Neural cell (in vitro differentiated cells): ENCODE measurements around the gene PCSK1N. TPM values are rescaled to one million over a fixed set of nuclear protein-coding genes. Genes with fewer than 3 reads are reported as not detected.

Source experiments
- H2AFZ ChIP-seq: fragments of 200-600, 300-800 bp; sonication (generic), shearing (Covaris generic); 2 replicates; pipeline ENCODE4 v1.6.0; 2014; ENCODE audit warnings: low read depth, mild to moderate bottlenecking, antibody characterized with exemption, low read length, moderate library complexity
- H3F3A ChIP-seq: fragments of 200-600 bp; shearing (Covaris generic); 2 replicates; pipeline ENCODE4 v1.6.1; 2016; ENCODE audit warnings: mild to moderate bottlenecking, moderate library complexity, mixed read lengths, antibody characterized with exemption, low read length; ENCODE audit not compliant: insufficient read depth, poor library complexity, severe bottlenecking
- H3K27ac ChIP-seq: fragments of 200-600, 300-800 bp; sonication (generic), shearing (Covaris generic); 2 replicates; pipeline ENCODE4 v1.5.1; 2014; ENCODE audit warnings: mild to moderate bottlenecking, low read length, moderate library complexity
- H3K27me3 ChIP-seq: fragments of 300-800, 200-600 bp; sonication (generic), shearing (Covaris generic); 2 replicates; pipeline ENCODE4 v1.6.0; 2014; ENCODE audit warnings: mild to moderate bottlenecking, low read depth, low read length, moderate library complexity; ENCODE audit not compliant: insufficient read depth
- H3K36me3 ChIP-seq: fragments of 300-800, 200-600 bp; sonication (generic), shearing (Covaris generic); 2 replicates; pipeline ENCODE4 v1.5.1; 2014; ENCODE audit warnings: mild to moderate bottlenecking, antibody characterized with exemption, low read length, moderate library complexity; ENCODE audit not compliant: insufficient read depth
- H3K4me2 ChIP-seq: fragments of 300-800, 200-600 bp; sonication (generic), shearing (Covaris generic); 2 replicates; pipeline ENCODE4 v1.6.0; 2014; ENCODE audit warnings: mild to moderate bottlenecking, low read length
- H3K4me3 ChIP-seq: fragments of 300-800, 200-600 bp; sonication (generic), shearing (Covaris generic); 2 replicates; pipeline ENCODE4 v1.5.1; 2014; ENCODE audit warnings: mild to moderate bottlenecking, low read length, moderate library complexity
- H3K79me2 ChIP-seq: fragments of 200-600 bp; shearing (Covaris generic); replicated peaks from 2 replicates; pipeline ENCODE4 v1.6.0; 2014; ENCODE audit warnings: mild to moderate bottlenecking, low read length, moderate library complexity; ENCODE audit not compliant: insufficient read depth
- H3K9ac ChIP-seq: fragments of 300-800, 200-600 bp; sonication (generic), shearing (Covaris generic); 2 replicates; pipeline ENCODE4 v1.6.1; 2016; ENCODE audit warnings: mild to moderate bottlenecking, low read length, mixed read lengths
- H3K9me2 ChIP-seq: fragments of 200-600 bp; shearing (Covaris generic); 2 replicates; pipeline ENCODE4 v1.6.1; 2016; ENCODE audit warnings: mild to moderate bottlenecking, low read length, mixed read lengths; ENCODE audit not compliant: insufficient read depth
- H3K9me3 ChIP-seq: fragments of 200-600, 300-800 bp; sonication (generic), shearing (Covaris generic); 2 replicates; pipeline ENCODE4 v1.6.1; 2016; ENCODE audit warnings: mild to moderate bottlenecking, mixed run types, low read length, moderate library complexity, mixed read lengths
- H4K20me1 ChIP-seq: fragments of 200-600 bp; shearing (Covaris generic); 2 replicates; pipeline ENCODE4 v1.6.1; 2016; ENCODE audit warnings: mild to moderate bottlenecking, mixed run types; ENCODE audit not compliant: insufficient read depth
- EP300 ChIP-seq: fragments of 450-650 bp; conservative IDR thresholded peaks from 2 replicates; pipeline ENCODE4 v1.6.1; 2014; ENCODE audit warnings: antibody characterized with exemption, mild to moderate bottlenecking, moderate library complexity; ENCODE audit not compliant: poor library complexity, severe bottlenecking
- EZH2 ChIP-seq: fragments of 200-600, 300-800 bp; shearing (Covaris generic), sonication (generic); IDR thresholded peaks from 2 replicates; pipeline ENCODE4 v1.6.1; 2014; ENCODE audit warnings: antibody characterized with exemption, low read length, borderline replicate concordance, mild to moderate bottlenecking; ENCODE audit not compliant: insufficient read depth, poor library complexity, severe bottlenecking
- MXI1 ChIP-seq: fragments of 450-650 bp; conservative IDR thresholded peaks from 2 replicates; pipeline ENCODE4 v1.6.1; 2014; ENCODE audit warnings: antibody characterized with exemption, mild to moderate bottlenecking; ENCODE audit not compliant: poor library complexity, severe bottlenecking
- POLR2AphosphoS5 ChIP-seq: IDR thresholded peaks from 2 replicates; pipeline ENCODE4 v1.6.1; 2012
- RAD21 ChIP-seq: fragments of 450-650 bp; conservative IDR thresholded peaks from 2 replicates; pipeline ENCODE4 v1.6.1; 2014; ENCODE audit warnings: antibody characterized with exemption, mild to moderate bottlenecking, moderate library complexity
- REST ChIP-seq: IDR thresholded peaks from 2 replicates; pipeline ENCODE4 v1.6.1; 2012; ENCODE audit warnings: borderline replicate concordance
- SMC3 ChIP-seq: fragments of 450-650 bp; conservative IDR thresholded peaks from 2 replicates; pipeline ENCODE4 v1.6.1; 2014; ENCODE audit warnings: antibody characterized with exemption, mild to moderate bottlenecking, moderate library complexity; ENCODE audit not compliant: poor library complexity
- TAF1 ChIP-seq: IDR thresholded peaks from 2 replicates; pipeline ENCODE4 v1.6.1; 2012; ENCODE audit warnings: low read depth
- polyA plus RNA-seq: library from polyadenylated mRNA; depleted of rRNA; stranded (reverse); fragments of >200 nt; gene quantifications from 2 replicates; pipeline ENCODE4 v1.2.3, GENCODE V29; 2014
- TF ChIP-seq, protein P1 (sequence below): fragments of 450-650 bp; IDR thresholded peaks from 2 replicates; pipeline ENCODE4 v1.5.1; 2014; ENCODE audit warnings: antibody characterized with exemption, mild to moderate bottlenecking, moderate library complexity; ENCODE audit not compliant: poor library complexity, severe bottlenecking

PCSK1N gene
- polyA plus RNA-seq, 1 donor from 2014 or later = 232 TPM

DNA sequence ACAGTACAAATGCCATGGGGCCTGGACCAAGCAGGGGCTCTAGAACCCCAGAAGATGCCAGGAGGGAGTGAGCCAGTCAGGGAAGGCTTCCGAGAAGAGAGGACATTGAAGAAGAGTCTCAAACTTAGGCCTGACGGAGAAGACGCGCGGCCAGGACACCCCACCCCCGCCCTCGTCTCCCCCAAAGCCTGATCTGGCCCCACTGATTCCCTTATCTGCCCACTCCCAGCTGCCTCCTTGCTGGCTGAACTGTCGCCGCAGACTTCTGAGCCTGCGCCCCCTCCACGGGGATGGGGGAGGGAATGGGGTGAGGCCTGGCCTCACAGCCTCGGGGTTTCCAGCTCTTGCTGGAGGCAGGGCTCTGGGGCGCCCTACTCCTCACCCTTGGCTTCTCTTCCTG is 52.6 kb downstream of the PCSK1N start:
- Histone ChIP-seq H4K20me1 (no peaks in the 10 kb centered on the region), H3K36me3 (no peaks in the 10 kb centered on the region)

GRCh38 chrX:48782216-48782615 is 53.2 kb downstream of the PCSK1N start:
- no peak overlapping the region for H3K4me3 ChIP-seq
- no peaks in the 10 kb centered on the region for H3K9me3 ChIP-seq
- no peaks in the 10 kb centered on the region for H3K36me3 ChIP-seq
- no peak overlapping the region for H3K27ac ChIP-seq
- H3K79me2 ChIP-seq = no peaks in the 10 kb centered on the region
- no peaks in the 10 kb centered on the region for H3F3A ChIP-seq
- H3K9ac ChIP-seq = no peak overlapping the region
- no peaks in the 10 kb centered on the region for H3K9me2 ChIP-seq
- no peaks in the 10 kb centered on the region for H3K27me3 ChIP-seq
- no peaks in the 10 kb centered on the region for H4K20me1 ChIP-seq
- H3K4me2 ChIP-seq = no peak overlapping the region
- no peak overlapping the region for H2AFZ ChIP-seq
- TF ChIP-seq REST (no peak), TAF1 (no peak), EZH2 (no peak), RAD21 (no peak), MXI1 (no peak), EP300 (no peak), SMC3 (no peak), POLR2AphosphoS5 (no peak)

More for the DNA sequence above, 52.6 kb downstream of the PCSK1N start:
- no peak overlapping the region for H3K9ac ChIP-seq
- TF ChIP-seq POLR2AphosphoS5 = no peak
- TF ChIP-seq EZH2 = no peak
- TF ChIP-seq TAF1 = no peak
- TF ChIP-seq EP300 = no peak
- no peak for TF ChIP-seq SMC3
- TF ChIP-seq REST = no peak
- TF ChIP-seq, protein P1, sequence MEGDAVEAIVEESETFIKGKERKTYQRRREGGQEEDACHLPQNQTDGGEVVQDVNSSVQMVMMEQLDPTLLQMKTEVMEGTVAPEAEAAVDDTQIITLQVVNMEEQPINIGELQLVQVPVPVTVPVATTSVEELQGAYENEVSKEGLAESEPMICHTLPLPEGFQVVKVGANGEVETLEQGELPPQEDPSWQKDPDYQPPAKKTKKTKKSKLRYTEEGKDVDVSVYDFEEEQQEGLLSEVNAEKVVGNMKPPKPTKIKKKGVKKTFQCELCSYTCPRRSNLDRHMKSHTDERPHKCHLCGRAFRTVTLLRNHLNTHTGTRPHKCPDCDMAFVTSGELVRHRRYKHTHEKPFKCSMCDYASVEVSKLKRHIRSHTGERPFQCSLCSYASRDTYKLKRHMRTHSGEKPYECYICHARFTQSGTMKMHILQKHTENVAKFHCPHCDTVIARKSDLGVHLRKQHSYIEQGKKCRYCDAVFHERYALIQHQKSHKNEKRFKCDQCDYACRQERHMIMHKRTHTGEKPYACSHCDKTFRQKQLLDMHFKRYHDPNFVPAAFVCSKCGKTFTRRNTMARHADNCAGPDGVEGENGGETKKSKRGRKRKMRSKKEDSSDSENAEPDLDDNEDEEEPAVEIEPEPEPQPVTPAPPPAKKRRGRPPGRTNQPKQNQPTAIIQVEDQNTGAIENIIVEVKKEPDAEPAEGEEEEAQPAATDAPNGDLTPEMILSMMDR = no peak
- TF ChIP-seq RAD21 = no peak
- TF ChIP-seq MXI1 = no peak
- H3K4me2 ChIP-seq = no peak overlapping the region
- no peak overlapping the region for H3K4me3 ChIP-seq
- H3F3A ChIP-seq = no peaks in the 10 kb centered on the region
- no peaks in the 10 kb centered on the region for H3K9me3 ChIP-seq
- H3K79me2 ChIP-seq = no peaks in the 10 kb centered on the region
- H3K9me2 ChIP-seq = no peaks in the 10 kb centered on the region
- no peak overlapping the region for H3K27ac ChIP-seq
- no peaks in the 10 kb centered on the region for H3K27me3 ChIP-seq
- no peak overlapping the region for H2AFZ ChIP-seq
